ENCODE data around the gene ATG9B.

Gene ATG9B

DNA sequence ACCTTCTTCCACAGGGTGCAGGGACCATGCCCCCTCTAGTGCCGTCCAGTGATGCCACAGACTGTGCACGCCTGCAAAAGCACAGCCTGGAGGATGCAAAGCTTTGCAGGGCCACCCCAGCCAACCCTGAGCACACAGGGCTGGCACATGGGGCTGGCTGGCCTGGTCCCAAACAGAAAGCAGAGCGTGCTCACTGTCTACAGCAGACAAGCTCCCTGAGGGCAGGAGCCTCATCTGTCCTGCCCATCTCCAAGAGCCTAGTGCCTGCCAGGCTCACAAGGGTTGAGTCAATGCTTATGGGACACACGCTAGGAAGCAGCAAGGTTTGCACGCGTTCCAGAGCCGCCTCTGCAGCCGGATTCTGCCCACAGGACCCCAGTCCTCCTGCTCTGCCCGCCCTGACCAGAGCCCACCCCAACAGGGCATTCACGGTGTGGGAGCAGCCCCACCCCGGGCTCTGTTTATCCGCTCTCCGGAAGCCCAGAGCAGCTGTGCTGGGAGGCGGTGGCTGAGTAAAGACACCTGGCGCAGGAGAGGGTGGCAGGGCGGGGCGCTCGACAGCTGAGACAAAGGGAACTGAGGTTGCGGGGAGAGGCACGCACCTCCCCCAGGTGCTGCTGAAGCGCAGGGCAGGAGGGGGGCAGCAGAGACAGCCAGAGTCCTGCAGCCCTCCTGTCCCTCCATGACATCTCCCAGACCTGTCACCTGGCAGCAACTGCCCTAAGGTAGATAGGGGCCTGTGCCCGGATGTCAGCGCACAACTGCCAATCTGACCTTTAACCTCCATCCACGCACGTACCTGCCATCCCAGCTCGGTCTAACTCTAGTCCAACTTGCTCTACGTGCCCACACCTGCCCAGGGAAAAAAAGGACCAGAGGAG is 50.5 kb downstream of the ATG9B start:
- Histone ChIP-seq H3K9me3 (no peaks in the 10 kb centered on the region), H3K4me1 (peaks cover 49% of the 10 kb centered on the region), H3K36me3 (peaks cover 22% of the 10 kb centered on the region), H3K27me3 (no peaks in the 10 kb centered on the region), H3K4me3 (ENCODE audit: low read depth, low read length) (no peak overlapping the region)
- DNase-seq: no peak
- TF ChIP-seq, protein P1, sequence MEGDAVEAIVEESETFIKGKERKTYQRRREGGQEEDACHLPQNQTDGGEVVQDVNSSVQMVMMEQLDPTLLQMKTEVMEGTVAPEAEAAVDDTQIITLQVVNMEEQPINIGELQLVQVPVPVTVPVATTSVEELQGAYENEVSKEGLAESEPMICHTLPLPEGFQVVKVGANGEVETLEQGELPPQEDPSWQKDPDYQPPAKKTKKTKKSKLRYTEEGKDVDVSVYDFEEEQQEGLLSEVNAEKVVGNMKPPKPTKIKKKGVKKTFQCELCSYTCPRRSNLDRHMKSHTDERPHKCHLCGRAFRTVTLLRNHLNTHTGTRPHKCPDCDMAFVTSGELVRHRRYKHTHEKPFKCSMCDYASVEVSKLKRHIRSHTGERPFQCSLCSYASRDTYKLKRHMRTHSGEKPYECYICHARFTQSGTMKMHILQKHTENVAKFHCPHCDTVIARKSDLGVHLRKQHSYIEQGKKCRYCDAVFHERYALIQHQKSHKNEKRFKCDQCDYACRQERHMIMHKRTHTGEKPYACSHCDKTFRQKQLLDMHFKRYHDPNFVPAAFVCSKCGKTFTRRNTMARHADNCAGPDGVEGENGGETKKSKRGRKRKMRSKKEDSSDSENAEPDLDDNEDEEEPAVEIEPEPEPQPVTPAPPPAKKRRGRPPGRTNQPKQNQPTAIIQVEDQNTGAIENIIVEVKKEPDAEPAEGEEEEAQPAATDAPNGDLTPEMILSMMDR (IDR thresholded peaks at IDR 0.05; ENCODE audit: low read depth, low read length): no peak

DNA sequence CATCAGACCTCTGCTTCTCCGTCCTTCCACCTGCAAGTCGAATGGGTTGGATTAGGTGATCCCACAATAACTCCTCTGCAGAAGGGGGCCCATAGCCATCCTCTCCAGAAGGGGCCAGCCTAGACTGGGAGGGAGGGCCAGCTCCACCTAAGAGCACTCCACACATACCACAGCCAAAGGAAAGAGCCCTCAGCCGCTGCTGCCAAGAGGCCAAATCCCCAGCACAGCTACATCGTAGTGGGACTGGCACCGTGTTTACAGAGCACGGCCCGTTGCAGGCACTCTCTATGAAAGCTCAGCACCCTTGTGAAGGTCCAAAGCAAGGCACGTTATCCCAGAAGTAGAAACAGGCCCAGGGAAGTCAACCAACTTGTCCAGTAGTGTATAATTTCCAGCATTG is 51.6 kb downstream of the ATG9B start:
- TF ChIP-seq, protein P1 (IDR thresholded peaks at IDR 0.05; ENCODE audit: low read depth, low read length): no peak
- DNase-seq: no peak
- Histone ChIP-seq H3K9me3 (no peaks in the 10 kb centered on the region), H3K27me3 (no peaks in the 10 kb centered on the region), H3K4me3 (ENCODE audit: low read depth, low read length) (no peak overlapping the region), H3K36me3 (peaks cover 27% of the 10 kb centered on the region), H3K4me1 (peaks cover 55% of the 10 kb centered on the region)

DNA sequence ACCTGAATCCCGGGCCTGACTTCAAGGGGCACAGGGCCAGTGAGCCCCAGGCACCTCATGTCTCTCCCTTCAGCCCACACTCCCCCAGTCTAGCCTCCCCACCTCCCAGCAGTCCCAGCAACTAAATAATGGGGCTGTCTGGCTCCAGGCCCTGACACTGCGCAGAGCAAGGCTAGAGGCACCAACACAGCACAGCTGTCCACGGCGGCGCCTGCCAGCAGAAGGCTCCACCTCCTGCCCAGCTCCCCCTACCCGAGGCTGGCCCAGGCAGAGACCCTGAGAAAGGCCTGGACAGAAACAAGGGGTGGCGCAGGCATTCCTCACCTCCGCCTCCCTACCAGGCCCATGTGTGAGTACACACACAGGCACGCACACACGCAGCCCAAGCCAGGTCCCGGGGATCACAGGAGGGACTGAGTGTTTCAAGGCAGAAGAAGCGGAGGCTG is 52.2 kb downstream of the ATG9B start:
- TF ChIP-seq, protein P1 (IDR thresholded peaks at IDR 0.05; ENCODE audit: low read depth, low read length): no peak
- H3K9me3 ChIP-seq: no peaks in the 10 kb centered on the region
- peaks cover 59% of the 10 kb centered on the region for H3K4me1 ChIP-seq
- DNase-seq: peak; percentile 91
- H3K27me3 ChIP-seq: no peaks in the 10 kb centered on the region
- peaks cover 27% of the 10 kb centered on the region for H3K36me3 ChIP-seq
- no peak overlapping the region; the same call in 1 of the 2 replicates for H3K4me3 ChIP-seq (ENCODE audit: low read depth, low read length)

DNA sequence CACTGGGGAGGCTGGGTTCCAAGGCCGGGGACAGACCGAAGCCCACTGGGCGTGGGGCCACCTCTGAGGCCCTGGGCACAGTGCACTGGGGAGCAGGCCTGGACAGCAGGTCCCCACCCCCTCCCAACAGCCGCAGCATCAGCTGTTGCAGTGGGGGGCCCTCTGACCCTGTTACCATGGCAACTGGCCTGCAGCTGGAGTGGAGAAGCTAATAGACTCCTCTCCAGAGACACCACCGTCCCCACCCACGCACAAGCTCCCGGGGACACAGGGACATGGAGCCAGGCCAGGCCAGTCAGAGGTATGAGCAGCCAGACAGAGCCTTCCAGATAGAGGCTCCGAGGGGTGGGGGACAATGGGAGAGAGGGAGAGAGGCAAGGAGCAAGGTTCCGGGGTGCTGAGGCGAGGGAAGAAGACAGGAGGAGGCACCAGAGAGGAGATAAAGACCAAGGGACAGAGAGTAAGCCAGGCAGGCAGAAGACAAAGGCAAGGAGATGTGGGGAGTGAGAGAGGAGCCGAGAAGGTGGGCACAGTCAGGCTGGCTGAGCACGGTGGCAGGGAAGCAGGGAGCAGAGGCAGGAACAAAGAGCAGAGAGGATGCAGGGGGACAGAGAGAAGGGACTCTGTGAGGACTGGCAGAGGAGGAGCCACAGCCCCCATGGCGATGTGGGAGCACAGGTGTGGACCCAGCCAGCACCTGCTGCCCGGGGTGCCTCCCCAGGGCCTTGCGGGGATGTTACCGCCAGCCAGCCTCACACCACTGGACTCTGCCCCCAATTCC is 52.9 kb downstream of the ATG9B start:
- Histone ChIP-seq H3K27me3 (no peaks in the 10 kb centered on the region), H3K9me3 (no peaks in the 10 kb centered on the region), H3K36me3 (peaks cover 27% of the 10 kb centered on the region), H3K4me1 (peaks cover 62% of the 10 kb centered on the region), H3K4me3 (ENCODE audit: low read depth, low read length) (peak overlapping the region; percentile 17)
- TF ChIP-seq, protein P1 (IDR thresholded peaks at IDR 0.05; ENCODE audit: low read depth, low read length): no peak
- peak; percentile 88 for DNase-seq

DNA sequence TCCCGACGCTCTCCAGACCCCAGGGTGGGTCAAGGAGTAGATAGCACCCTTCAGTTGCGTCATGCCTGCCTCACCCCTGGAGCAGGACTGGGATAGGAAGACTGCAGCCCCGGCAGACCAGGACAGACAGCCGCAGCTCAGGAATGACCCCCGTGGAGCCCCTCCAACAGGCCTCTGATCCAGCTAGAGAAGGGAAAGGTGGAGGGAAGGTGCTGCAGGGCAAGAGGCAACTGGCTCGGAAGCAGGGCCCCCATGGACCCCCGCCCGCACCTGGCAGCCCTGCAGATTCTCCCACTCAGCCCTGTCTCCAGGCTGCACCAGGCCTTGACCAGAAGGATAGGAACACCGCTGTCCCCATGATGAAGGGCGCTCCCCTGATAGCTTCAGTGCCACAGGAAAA is 53.9 kb downstream of the ATG9B start:
- TF ChIP-seq, protein P1 (IDR thresholded peaks at IDR 0.05; ENCODE audit: low read depth, low read length): no peak
- no peak overlapping the region for H3K4me3 ChIP-seq (ENCODE audit: low read depth, low read length)
- peaks cover 27% of the 10 kb centered on the region for H3K36me3 ChIP-seq
- H3K4me1 ChIP-seq: peaks cover 63% of the 10 kb centered on the region
- DNase-seq: no peak
- H3K27me3 ChIP-seq: no peaks in the 10 kb centered on the region
- no peaks in the 10 kb centered on the region for H3K9me3 ChIP-seq

Measured in BE2C (cell line).